DMS153 (cell line): ENCODE measurements around the gene HOXC13.

ENCODE experiments used
- DNase-seq: peaks from one replicate; lab custom pipeline; 2025; lab: John Stamatoyannopoulos, UW

HOXC13 gene

GRCh38 chr12:53982648-53983567 lies 44.3 kb downstream of the HOXC13 start:
- DNase-seq: no peak

- DNase-seq: no peak
Measured at GRCh38 chr12:53983568-53983949, 44.9 kb downstream of the HOXC13 start.

GRCh38 chr12:53983950-53984572 lies 45.4 kb downstream of the HOXC13 start:
- DNase-seq: no peak

- DNase-seq: peak; percentile 37
Measured at GRCh38 chr12:53984901-53985691, 46.5 kb downstream of the HOXC13 start, which contains the start of gene HOXC10. TSS of gene HOXC10 (plus strand) at chr12:53985146. CDS start at chr12:53985260, 114 bp downstream.

GRCh38 chr12:53985692-53985993 lies 47.0 kb downstream of the HOXC13 start:
- DNase-seq: no peak

GRCh38 chr12:53985994-53986685 lies 47.5 kb downstream of the HOXC13 start:
- no peak for DNase-seq

GRCh38 chr12:53986686-53987483 lies 48.3 kb downstream of the HOXC13 start:
- no peak for DNase-seq

GRCh38 chr12:53987787-53988230 lies 49.2 kb downstream of the HOXC13 start:
- no peak for DNase-seq

GRCh38 chr12:53988541-53989226 lies 50.1 kb downstream of the HOXC13 start:
- DNase-seq: no peak

- no peak for DNase-seq
Measured at GRCh38 chr12:53989227-53990113, 50.8 kb downstream of the HOXC13 start.

GRCh38 chr12:53990311-53991076 lies 51.9 kb downstream of the HOXC13 start:
- DNase-seq: peak; percentile 26

GRCh38 chr12:53991077-53991460 lies 52.4 kb downstream of the HOXC13 start:
- DNase-seq: no peak

- no peak for DNase-seq
Measured at GRCh38 chr12:53992377-53992889, 53.8 kb downstream of the HOXC13 start.

- DNase-seq: no peak
Measured at GRCh38 chr12:53993162-53994008, 54.8 kb downstream of the HOXC13 start.

- no peak for DNase-seq
Measured at GRCh38 chr12:53994009-53994263, 55.3 kb downstream of the HOXC13 start.

- no peak for DNase-seq
Measured at GRCh38 chr12:53994264-53995001, 55.8 kb downstream of the HOXC13 start.

GRCh38 chr12:53995002-53995377 lies 56.4 kb downstream of the HOXC13 start:
- DNase-seq: no peak
